HL-60 (cell line): ENCODE data around the gene PGAM5.

ENCODE experiments used
- CTCF ChIP-seq: IDR thresholded peaks from one replicate; pipeline ENCODE4 v1.5.1; 2011; ENCODE audit warnings: low read length, control low read depth, inconsistent platforms; ENCODE audit not compliant: insufficient read depth
- GABPA ChIP-seq: IDR thresholded peaks from 2 replicates; pipeline ENCODE4 v1.6.1; 2012; ENCODE audit warnings: low read depth
- POLR2AphosphoS5 ChIP-seq: IDR thresholded peaks from 2 replicates; pipeline ENCODE4 v1.6.1; 2012; ENCODE audit warnings: low read depth
- REST ChIP-seq: IDR thresholded peaks from 2 replicates; pipeline ENCODE4 v1.6.1; 2012; ENCODE audit warnings: low read depth; ENCODE audit not compliant: insufficient replicate concordance

GRCh38 chr12:132736378-132736777, 25.7 kb downstream of the PGAM5 start:
- no peak for TF ChIP-seq CTCF
- TF ChIP-seq GABPA: no peak
- no peak for TF ChIP-seq REST
- no peak for TF ChIP-seq POLR2AphosphoS5
